MCF 10A (cell line): Measurements from ENCODE around the gene SND1. TPM values are rescaled to one million over a fixed set of nuclear protein-coding genes. Genes with fewer than 3 reads are reported as not detected.
"Not testable (repeated sequence)": the region's sequence is repeated elsewhere in the genome, so short reads cannot be mapped to it uniquely, and the experiment has no call there.

Experiments
- BruUV-seq: library from RNA; stranded (reverse); fragments of 400-500 nt; replicated peaks from 2 replicates; lab custom pipeline; 2021; lab: Mats Ljungman, UMichigan
- CTCF ChIA-PET: fragments of 300-600 bp; sonication (Branson Sonifier 250); formaldehyde crosslinking; extraction: SDS; loops from one replicate; lab custom pipeline; 2021; ENCODE audit warnings: antibody characterized with exemption, inconsistent platforms; lab: Yijun Ruan, JAX
- POLR2A ChIA-PET: fragments of 300-600, 350-650 bp; sonication (Branson Sonifier 250); formaldehyde crosslinking; extraction: SDS; loops from one replicate; lab custom pipeline; 2020; ENCODE audit warnings: antibody characterized with exemption, inconsistent platforms; lab: Yijun Ruan, JAX
- DNase-seq: peaks from one replicate; pipeline ENCODE4 v3.0.0-alpha.2; 2018; ENCODE audit not compliant: unreplicated experiment
- H3K27ac Mint-ChIP-seq: one replicate; pipeline ENCODE4 v1.8.0; 2022; ENCODE audit warnings: mild to moderate bottlenecking, low read depth, mixed read lengths; ENCODE audit not compliant: unreplicated experiment
- H3K27me3 Mint-ChIP-seq: one replicate; pipeline ENCODE4 v1.8.0; 2022; ENCODE audit warnings: mixed read lengths; ENCODE audit not compliant: insufficient read depth, unreplicated experiment
- H3K36me3 Mint-ChIP-seq: one replicate; pipeline ENCODE4 v1.8.0; 2022; ENCODE audit warnings: mild to moderate bottlenecking, moderate library complexity, mixed read lengths; ENCODE audit not compliant: insufficient read depth, unreplicated experiment
- H3K4me1 Mint-ChIP-seq: one replicate; pipeline ENCODE4 v1.8.0; 2022; ENCODE audit warnings: mixed read lengths; ENCODE audit not compliant: insufficient read depth, unreplicated experiment
- H3K4me3 Mint-ChIP-seq: one replicate; pipeline ENCODE4 v1.8.0; 2022; ENCODE audit warnings: mild to moderate bottlenecking, moderate library complexity, mixed read lengths; ENCODE audit not compliant: unreplicated experiment
- H3K9me3 Mint-ChIP-seq: one replicate; pipeline ENCODE4 v1.8.0; 2022; ENCODE audit warnings: mixed read lengths; ENCODE audit not compliant: unreplicated experiment
- CTCF ChIP-seq: fragments of 200-600 bp; IDR thresholded peaks from one replicate; pipeline ENCODE4 v1.8.0; 2022; ENCODE audit warnings: antibody characterized with exemption, mild to moderate bottlenecking; ENCODE audit not compliant: unreplicated experiment
- intact Hi-C: fragments of 100-400 bp; cut with micrococcal nuclease; formaldehyde crosslinking; loops from 2 replicates; pipeline ENCODE4 v1.14.1; 2022
- total RNA-seq: library from RNA; stranded (reverse); gene quantifications from 2 replicates; pipeline ENCODE4 v1.2.3, GENCODE V29; 2022

Gene SND1
- total RNA-seq, 1 experiment from 2014 or later: 297 TPM

- Mint-ChIP-seq H3K4me1 (peaks cover 8% of the 10 kb centered on the region), H3K9me3 (peaks cover 9% of the 10 kb centered on the region), H3K27me3 (no peaks in the 10 kb centered on the region), H3K36me3 (peaks cover 17% of the 10 kb centered on the region), H3K27ac (no peak overlapping the region), H3K4me3 (no peak overlapping the region)
- POLR2A ChIA-PET: interaction anchor here (0.7 kb wide), 1 partner anchor 12 kb away, joined by 3 read pairs; no protein-coding TSS in a partner anchor
- CTCF ChIA-PET: no interaction called here
- no TSS peak for BruUV-seq
- intact Hi-C loops: no loop called here
- TF ChIP-seq CTCF: no peak
- no peak for DNase-seq
Measured at GRCh38 chr7:127835679-127836078, 183.7 kb downstream of the SND1 start.

GRCh38 chr7:127837816-127838410 lies 185.9 kb downstream of the SND1 start:
- intact Hi-C loops, H3K27me3 Mint-ChIP-seq, H3K9me3 Mint-ChIP-seq, BruUV-seq, CTCF ChIA-PET, H3K4me3 Mint-ChIP-seq, DNase-seq: not testable (repeated sequence)
- Mint-ChIP-seq H3K4me1 (peaks cover 13% of the 10 kb centered on the region), H3K27ac (peak overlapping the region; percentile 1), H3K36me3 (peaks cover 18% of the 10 kb centered on the region)
- POLR2A ChIA-PET: interaction anchor here (0.7 kb wide), 1 partner anchor 29 kb away, joined by 3 read pairs; no protein-coding TSS in a partner anchor

GRCh38 chr7:127838816-127839415 lies 186.9 kb downstream of the SND1 start:
- Mint-ChIP-seq H3K27me3 (no peaks in the 10 kb centered on the region), H3K4me3 (no peak overlapping the region), H3K9me3 (peaks cover 9% of the 10 kb centered on the region), H3K36me3 (peaks cover 19% of the 10 kb centered on the region), H3K27ac (no peak overlapping the region), H3K4me1 (peaks cover 5% of the 10 kb centered on the region)
- no peak for DNase-seq
- intact Hi-C loops: no loop called here
- no TSS peak for BruUV-seq
- CTCF ChIA-PET: interaction anchor here (0.6 to 0.7 kb wide), 3 partner anchors 32 to 66 kb away, joined by 3 read pairs; no protein-coding TSS in a partner anchor
- TF ChIP-seq CTCF: no peak
- POLR2A ChIA-PET: interaction anchor here (1.2 to 1.3 kb wide), 2 partner anchors 10 to 216 kb away, joined by 3 read pairs; no protein-coding TSS in a partner anchor

GRCh38 chr7:127840226-127840951 lies 188.4 kb downstream of the SND1 start:
- no peak for DNase-seq
- Mint-ChIP-seq H3K4me1 (peaks cover 13% of the 10 kb centered on the region), H3K9me3 (peaks cover 9% of the 10 kb centered on the region), H3K27ac (no peak overlapping the region), H3K36me3 (peaks cover 31% of the 10 kb centered on the region), H3K27me3 (no peaks in the 10 kb centered on the region), H3K4me3 (no peak overlapping the region)
- no peak for TF ChIP-seq CTCF
- intact Hi-C loops: loop anchor here (10.0 kb wide), 1 partner anchor 96 kb away; no protein-coding TSS in a partner anchor
- ChIA-PET POLR2A (interaction anchor here (0.7 to 1.2 kb wide), 3 partner anchors 16 to 215 kb away, joined by 3 read pairs; no protein-coding TSS in a partner anchor), CTCF (interaction anchor here (0.8 kb wide), 1 partner anchor 37 kb away, joined by 3 read pairs; no protein-coding TSS in a partner anchor)
- BruUV-seq: no TSS peak
